ENCODE data around the gene PRPH2.
"Not testable (repeated sequence)": the region's sequence is repeated elsewhere in the genome, so short reads cannot be mapped to it uniquely, and the experiment has no call there.

Gene PRPH2

GRCh38 chr6:42698217-42698616 is 24.2 kb downstream of the PRPH2 start:
- DNase-seq (ENCODE audit: low read depth in 2 of 2), result no peak

GRCh38 chr6:42697268-42697655 is 25.1 kb downstream of the PRPH2 start:
- no peak for DNase-seq (ENCODE audit: low read depth in 2 of 2)

- no peak for DNase-seq (ENCODE audit: low read depth in 2 of 2)
Observed at GRCh38 chr6:42696526-42697267, 25.7 kb downstream of the PRPH2 start.

GRCh38 chr6:42694586-42694985 is 27.8 kb downstream of the PRPH2 start:
- DNase-seq (ENCODE audit: low read depth in 2 of 2), result no peak

- DNase-seq (ENCODE audit: low read depth in 2 of 2), result no peak
Observed at GRCh38 chr6:42693725-42694323, 28.6 kb downstream of the PRPH2 start.

GRCh38 chr6:42692137-42692911 is 30.1 kb downstream of the PRPH2 start:
- DNase-seq (ENCODE audit: low read depth in 2 of 2), result no peak

- no peak for DNase-seq (ENCODE audit: low read depth in 2 of 2)
Observed at GRCh38 chr6:42690872-42691271, 31.5 kb downstream of the PRPH2 start.

GRCh38 chr6:42690151-42690702 is 32.2 kb downstream of the PRPH2 start:
- no peak for DNase-seq (ENCODE audit: low read depth in 2 of 2)

GRCh38 chr6:42689371-42689770 is 33.0 kb downstream of the PRPH2 start:
- no peak for DNase-seq (ENCODE audit: low read depth in 2 of 2)

GRCh38 chr6:42688281-42688680 is 34.1 kb downstream of the PRPH2 start:
- no peak for DNase-seq (ENCODE audit: low read depth in 2 of 2)

- DNase-seq (ENCODE audit: low read depth in 2 of 2), result no peak
Observed at GRCh38 chr6:42679358-42679757, 43.0 kb downstream of the PRPH2 start.

- no peak for DNase-seq (ENCODE audit: low read depth in 2 of 2)
Observed at GRCh38 chr6:42674780-42675179, 47.6 kb downstream of the PRPH2 start.

- DNase-seq (ENCODE audit: low read depth in 2 of 2), result not testable (repeated sequence)
Observed at GRCh38 chr6:42674368-42674767, 48.0 kb downstream of the PRPH2 start.

GRCh38 chr6:42664718-42665117 is 57.7 kb downstream of the PRPH2 start:
- DNase-seq (ENCODE audit: low read depth in 2 of 2), result no peak

GRCh38 chr6:42661540-42662153 is 60.8 kb downstream of the PRPH2 start:
- peak; percentile 70 to 73 for DNase-seq (ENCODE audit: low read depth in 2 of 2)

GRCh38 chr6:42659806-42660205 is 62.6 kb downstream of the PRPH2 start:
- DNase-seq (ENCODE audit: low read depth in 2 of 2), result no peak

GRCh38 chr6:42653851-42654250 is 68.5 kb downstream of the PRPH2 start:
- no peak for DNase-seq (ENCODE audit: low read depth in 2 of 2)

GRCh38 chr6:42652024-42652746 is 70.2 kb downstream of the PRPH2 start:
- DNase-seq (ENCODE audit: low read depth in 2 of 2), result no peak
